CD14-positive monocyte (primary cell): ENCODE results near the gene SPC24. TPM values are rescaled to one million over a fixed set of nuclear protein-coding genes. Genes with fewer than 3 reads are reported as not detected.

Source experiments
- DNase-seq, 3 donors: peaks; one replicate each; pipeline ENCODE4 v3.0.0-alpha.2; 2011 to 2022
- H2AFZ ChIP-seq: 2 replicates; pipeline ENCODE4 v1.6.0; 2012; ENCODE audit warnings: mild to moderate bottlenecking, low read depth, low read length, inconsistent platforms; ENCODE audit not compliant: insufficient read depth, poor library complexity, severe bottlenecking
- H3K27ac ChIP-seq, 2 donors: 1 replicate in 1 of 2; 2 replicates in 1 of 2; pipeline ENCODE4 v1.5.1; 2012 to 2013; ENCODE audit warnings: low read length in 2 of 2, control low read depth in 1 of 2, inconsistent platforms in 1 of 2, low read depth in 1 of 2, mild to moderate bottlenecking in 1 of 2
- H3K27me3 ChIP-seq, 2 donors: one replicate each; pipeline versions ENCODE4 v1.6.0 to v1.6.1; 2011 to 2013; ENCODE audit warnings: low read length in 2 of 2; ENCODE audit not compliant: control insufficient read depth in 2 of 2, insufficient read depth in 2 of 2
- H3K36me3 ChIP-seq, 2 donors: replicated peaks in 1 of 2; 1 replicate in 1 of 2; 2 replicates in 1 of 2; pipeline versions ENCODE4 v1.5.1 to v1.6.1; 2012 to 2013; ENCODE audit warnings: low read length in 2 of 2, control low read depth in 1 of 2, inconsistent platforms in 1 of 2, mild to moderate bottlenecking in 1 of 2; ENCODE audit not compliant: insufficient read depth in 2 of 2, control insufficient read depth in 1 of 2
- H3K4me1 ChIP-seq, 2 donors: 1 replicate in 1 of 2; 2 replicates in 1 of 2; pipeline versions ENCODE4 v1.5.1 to v1.6.1; 2012 to 2013; ENCODE audit warnings: low read length in 2 of 2, control low read depth in 1 of 2, inconsistent platforms in 1 of 2, mild to moderate bottlenecking in 1 of 2, moderate library complexity in 1 of 2; ENCODE audit not compliant: insufficient read depth in 2 of 2, control insufficient read depth in 1 of 2
- H3K4me2 ChIP-seq: replicated peaks from 2 replicates; pipeline ENCODE3; 2012; ENCODE audit warnings: low read length, moderate library complexity, mild to moderate bottlenecking; ENCODE audit not compliant: poor library complexity, severe bottlenecking; ENCODE audit errors: extremely low read depth
- H3K4me3 ChIP-seq, 3 experiments: fragments of 200-600 bp in 1 of 3; sonication (generic) in 1 of 3; replicated peaks in 1 of 3; 1 replicate in 2 of 3; 2 replicates in 1 of 3; pipeline ENCODE4 v1.5.1; 2011 to 2013; ENCODE audit warnings: low read length in 3 of 3, mild to moderate bottlenecking in 3 of 3, control low read depth in 2 of 3, low read depth in 2 of 3, inconsistent platforms in 1 of 3, moderate library complexity in 1 of 3
- H3K79me2 ChIP-seq: 2 replicates; pipeline ENCODE4 v1.6.0; 2012; ENCODE audit warnings: mild to moderate bottlenecking, control low read depth, inconsistent platforms, low read length, moderate library complexity; ENCODE audit not compliant: insufficient read depth
- H3K9ac ChIP-seq: 2 replicates; pipeline ENCODE4 v1.6.0; 2017; ENCODE audit warnings: low read length, mild to moderate bottlenecking; ENCODE audit not compliant: insufficient read depth, poor library complexity, severe bottlenecking
- H3K9me3 ChIP-seq, 2 donors: replicated peaks in 1 of 2; 1 replicate in 1 of 2; 2 replicates in 1 of 2; pipeline versions ENCODE4 v1.5.1 to v1.6.1; 2012 to 2013; ENCODE audit warnings: low read length in 2 of 2, control low read depth in 1 of 2; ENCODE audit not compliant: control insufficient read depth in 1 of 2, insufficient read depth in 1 of 2
- H4K20me1 ChIP-seq: 2 replicates; pipeline ENCODE4 v1.6.0; 2012; ENCODE audit warnings: mild to moderate bottlenecking, low read length, control low read depth, moderate library complexity; ENCODE audit not compliant: insufficient read depth
- H3K27ac Mint-ChIP-seq, 7 donors: one replicate each; pipeline ENCODE4 v1.8.0; 2020; ENCODE audit warnings: mild to moderate bottlenecking in 7 of 7, mixed read lengths in 7 of 7, moderate library complexity in 6 of 7, inconsistent platforms in 2 of 7
- H3K27me3 Mint-ChIP-seq, 3 donors: one replicate each; pipeline ENCODE4 v1.8.0; 2021 to 2022; ENCODE audit warnings: low read depth in 3 of 3, mild to moderate bottlenecking in 3 of 3, mixed read lengths in 3 of 3, moderate library complexity in 3 of 3, inconsistent platforms in 1 of 3
- H3K36me3 Mint-ChIP-seq, 2 donors: one replicate each; pipeline ENCODE4 v1.8.0; 2020; ENCODE audit warnings: mixed read lengths in 2 of 2, inconsistent platforms in 1 of 2, mild to moderate bottlenecking in 1 of 2
- H3K4me1 Mint-ChIP-seq: one replicate; pipeline ENCODE4 v1.8.0; 2020; ENCODE audit warnings: mild to moderate bottlenecking, mixed read lengths
- H3K4me3 Mint-ChIP-seq, 2 donors: one replicate each; pipeline ENCODE4 v1.8.0; 2020; ENCODE audit warnings: mild to moderate bottlenecking in 2 of 2, mixed read lengths in 2 of 2, moderate library complexity in 1 of 2
- H3K9me3 Mint-ChIP-seq, 7 donors: one replicate each; pipeline ENCODE4 v1.8.0; 2020 to 2022; ENCODE audit warnings: mixed read lengths in 7 of 7, mild to moderate bottlenecking in 6 of 7, moderate library complexity in 6 of 7, inconsistent platforms in 2 of 7
- CTCF ChIP-seq: fragments of 200-600 bp; IDR thresholded peaks from one replicate; pipeline ENCODE4 v1.8.0; 2022; ENCODE audit warnings: antibody characterized with exemption, mild to moderate bottlenecking
- WGBS: methylation state at CpG from one replicate; pipeline ENCODE4 v1.1.5; 2013; ENCODE audit warnings: missing lambda C conversion rate; ENCODE audit not compliant: insufficient coverage; 5-methylcytosine and 5-hydroxymethylcytosine counted together
- intact Hi-C, 2 donors: fragments of 100-400 bp; cut with micrococcal nuclease; formaldehyde crosslinking; loops; one replicate each; pipeline versions ENCODE4 v1.15.0 to v1.15.1; 2023
- polyA plus RNA-seq, 3 donors: library from polyadenylated mRNA; depleted of rRNA in 1 of 3; unstranded in 2 of 3; stranded (reverse) in 1 of 3; fragments of 300-500 nt in 2 of 3; fragments of >200 nt in 1 of 3; fragmentation: Illumina TruSeq in 2 of 3; gene quantifications; 1 replicate in 2 of 3; 2 replicates in 1 of 3; pipeline ENCODE4 v1.2.3, GENCODE V29; 2012 to 2021

SPC24 gene
- polyA plus RNA-seq, 3 donors, result 0.27 TPM; not detected in 2

- H3K27ac ChIP-seq, result no peak overlapping the region
- no peaks in the 10 kb centered on the region for H3K27me3 ChIP-seq
- no peaks in the 10 kb centered on the region for H3K4me1 ChIP-seq
- no peaks in the 10 kb centered on the region for H3K9me3 ChIP-seq
- no peak for DNase-seq
- H3K4me3 ChIP-seq, result no peak overlapping the region
- 100% methylated on average over 3 of the region's 5 CpGs for WGBS
- no peak for TF ChIP-seq CTCF
- peak overlapping the region in 3 of 7 donors; percentile 1 to 32 (median 27) for H3K27ac Mint-ChIP-seq
- H3K36me3 Mint-ChIP-seq, result peaks cover 75 to 99% of the 10 kb centered on the region in 2 donors
- H2AFZ ChIP-seq, result no peak overlapping the region
- intact Hi-C loops, result no loop called here
- H3K36me3 ChIP-seq, result peaks cover 66 to 97% of the 10 kb centered on the region in 2 donors
- no peaks in the 10 kb centered on the region for H3K79me2 ChIP-seq
- H3K4me2 ChIP-seq, result no peak overlapping the region
- H3K4me3 Mint-ChIP-seq, result peak overlapping the region in 1 of 2 donors; percentile 16
- peaks cover 0 to 3% (median 0%) of the 10 kb centered on the region in 7 donors for H3K9me3 Mint-ChIP-seq
- no peaks in the 10 kb centered on the region for H3K4me1 Mint-ChIP-seq
- H4K20me1 ChIP-seq, result no peaks in the 10 kb centered on the region
- H3K27me3 Mint-ChIP-seq, result peaks cover 0 to 2% (median 2%) of the 10 kb centered on the region in 3 donors
- no peak overlapping the region for H3K9ac ChIP-seq
Measured at GRCh38 chr19:11115042-11115441, 40.5 kb downstream of the SPC24 start.

GRCh38 chr19:11113140-11113708 lies 42.4 kb downstream of the SPC24 start:
- WGBS, result 97% methylated on average over 22 of the region's 27 CpGs

More at GRCh38 chr19:11113140-11113708, 42.4 kb downstream of the SPC24 start:
- no peak overlapping the region for H3K4me3 Mint-ChIP-seq
- peaks cover 73 to 99% of the 10 kb centered on the region in 2 donors for H3K36me3 ChIP-seq
- no peaks in the 10 kb centered on the region for H3K4me1 Mint-ChIP-seq
- no peak overlapping the region for H2AFZ ChIP-seq
- H3K9me3 Mint-ChIP-seq, result peaks cover 0 to 3% (median 0%) of the 10 kb centered on the region in 7 donors
- peak overlapping the region in 2 of 7 donors; percentile 18 to 28 for H3K27ac Mint-ChIP-seq
- DNase-seq, result no peak
- no peaks in the 10 kb centered on the region for H3K4me1 ChIP-seq
- no peaks in the 10 kb centered on the region for H3K27me3 ChIP-seq
- no peak for TF ChIP-seq CTCF
- intact Hi-C loops, result no loop called here
- no peak overlapping the region for H3K9ac ChIP-seq
- H4K20me1 ChIP-seq, result no peaks in the 10 kb centered on the region
- H3K79me2 ChIP-seq, result no peaks in the 10 kb centered on the region
- H3K36me3 Mint-ChIP-seq, result peaks cover 78 to 100% of the 10 kb centered on the region in 2 donors
- no peak overlapping the region for H3K4me3 ChIP-seq
- no peak overlapping the region for H3K4me2 ChIP-seq
- H3K9me3 ChIP-seq, result no peaks in the 10 kb centered on the region
- H3K27ac ChIP-seq, result no peak overlapping the region
- H3K27me3 Mint-ChIP-seq, result peaks cover 0 to 2% (median 2%) of the 10 kb centered on the region in 3 donors
